HepG2 (cell line): ENCODE results near the gene PHLDB1. TPM values are rescaled to one million over a fixed set of nuclear protein-coding genes. Genes with fewer than 3 reads are reported as not detected.

Experiments
- ATAC-seq: fragments of 200-7000 bp; cut with Tn5 transposase; 3 replicates; pipeline ENCODE4 v1.9.1; 2020; ENCODE audit warnings: mild to moderate bottlenecking, moderate library complexity
- BruUV-seq: library from RNA; stranded (reverse); fragments of 400-500 nt; replicated peaks from 2 replicates; lab custom pipeline; 2021; lab: Mats Ljungman, UMichigan
- CTCF ChIA-PET: fragments of 300-600 bp; formaldehyde crosslinking; extraction: SDS; loops from one replicate; lab custom pipeline; 2021; ENCODE audit warnings: low total read pairs, inconsistent platforms, low intra/inter-chr PET ratio; lab: Yijun Ruan, JAX
- POLR2A ChIA-PET: fragments of 350-600 bp; sonication (Branson Sonifier 250); formaldehyde crosslinking; loops from one replicate; lab custom pipeline; 2020; ENCODE audit warnings: antibody characterized with exemption, inconsistent platforms; lab: Yijun Ruan, JAX
- DNase-seq: peaks from one replicate; pipeline ENCODE4 v3.0.0-alpha.2; 2015; ENCODE audit warnings: low spot score
- FAIRE-seq: peaks from 3 replicates; lab custom pipeline; 2011; peaks lifted over from hg19 to GRCh38; lab: Jason Lieb, UNC
- H2AFZ ChIP-seq: one replicate; pipeline ENCODE4 v1.6.1; 2011; ENCODE audit warnings: low read length, inconsistent platforms
- H3K27ac ChIP-seq: fragments of 300-600 bp; 3 replicates; pipeline ENCODE4 v1.8.0; 2011; ENCODE audit warnings: mixed run types, mild to moderate bottlenecking, mixed read lengths, low read length, inconsistent platforms; ENCODE audit not compliant: insufficient read depth; ENCODE audit errors: extremely low read length
- H3K27me3 ChIP-seq, 2 experiments: fragments of 200-600 bp in 1 of 2; 2 replicates in 1 of 2; 3 replicates in 1 of 2; pipeline versions ENCODE4 v1.6.0 to v1.8.0; 2011; ENCODE audit warnings: low read length in 2 of 2, mild to moderate bottlenecking in 2 of 2, moderate library complexity in 2 of 2, inconsistent platforms in 1 of 2; ENCODE audit not compliant: insufficient read depth in 2 of 2, control insufficient read depth in 1 of 2
- H3K36me3 ChIP-seq, 2 experiments: fragments of 200-600 bp in 1 of 2; replicated peaks in 1 of 2; 2 replicates in 1 of 2; 3 replicates in 1 of 2; pipeline versions ENCODE4 v1.5.1 to v1.8.0; 2011; ENCODE audit warnings: low read length in 2 of 2, inconsistent platforms in 1 of 2; ENCODE audit not compliant: insufficient read depth in 2 of 2, control insufficient read depth in 1 of 2
- H3K4me1 ChIP-seq: 2 replicates; pipeline ENCODE4 v1.5.1; 2012; ENCODE audit warnings: low read length, inconsistent platforms; ENCODE audit not compliant: insufficient read depth
- H3K4me2 ChIP-seq: 2 replicates; pipeline ENCODE4 v1.6.0; 2011; ENCODE audit warnings: low read depth, low read length, inconsistent platforms
- H3K4me3 ChIP-seq, 3 experiments: fragments of 200-600 bp in 1 of 3; sonication (generic), shearing (Covaris generic) in 1 of 3; replicated peaks in 1 of 3; 2 replicates each; pipeline ENCODE4 v1.5.1; 2011 to 2016; ENCODE audit warnings: low read length in 3 of 3, inconsistent platforms in 2 of 3, low read depth in 2 of 3, mild to moderate bottlenecking in 2 of 3, control low read depth in 1 of 3, mixed read lengths in 1 of 3; ENCODE audit not compliant: insufficient read depth in 1 of 3
- H3K79me2 ChIP-seq: one replicate; pipeline ENCODE4 v1.6.1; 2011; ENCODE audit warnings: low read length, inconsistent platforms; ENCODE audit not compliant: insufficient read depth
- H3K9ac ChIP-seq: 2 replicates; pipeline ENCODE4 v1.6.0; 2011; ENCODE audit warnings: mild to moderate bottlenecking, low read depth, low read length, inconsistent platforms; ENCODE audit not compliant: insufficient read depth
- H3K9me3 ChIP-seq: 2 replicates; pipeline ENCODE4 v1.5.1; 2012; ENCODE audit warnings: mild to moderate bottlenecking, low read length
- H4K20me1 ChIP-seq: 2 replicates; pipeline ENCODE4 v1.6.0; 2011; ENCODE audit warnings: inconsistent platforms, mild to moderate bottlenecking, low read length, moderate library complexity; ENCODE audit not compliant: insufficient read depth
- ARID5B ChIP-seq: IDR thresholded peaks from 2 replicates; pipeline ENCODE4 v1.4.0; 2020; ENCODE audit warnings: mild to moderate bottlenecking, missing genetic modification reagents
- CREM ChIP-seq, 2 experiments: sonication (generic) in 1 of 2; formaldehyde crosslinking in 1 of 2; IDR thresholded peaks; 2 replicates each; pipeline versions ENCODE4 v1.4.0 to v1.6.1; 2016 to 2020; ENCODE audit warnings: antibody characterized with exemption in 1 of 2, mild to moderate bottlenecking in 1 of 2, missing genetic modification reagents in 1 of 2
- DNMT1 ChIP-seq: sonication (generic); formaldehyde crosslinking; IDR thresholded peaks from 2 replicates; pipeline ENCODE4 v1.5.1; 2020; ENCODE audit warnings: mild to moderate bottlenecking, missing genetic modification reagents
- ETS1 ChIP-seq: sonication (generic); formaldehyde crosslinking; IDR thresholded peaks from 2 replicates; pipeline ENCODE4 v1.4.0; 2020; ENCODE audit warnings: missing genetic modification reagents
- HBP1 ChIP-seq: IDR thresholded peaks from 2 replicates; pipeline ENCODE4 v1.6.1; 2016; ENCODE audit warnings: low read depth, control low read depth
- JUN ChIP-seq: sonication (generic); formaldehyde crosslinking; IDR thresholded peaks from 2 replicates; pipeline ENCODE4 v1.4.0; 2020; ENCODE audit warnings: mild to moderate bottlenecking, missing genetic modification reagents
- ZFP37 ChIP-seq: sonication (generic); formaldehyde crosslinking; IDR thresholded peaks from 2 replicates; pipeline ENCODE4 v1.4.0; 2020; ENCODE audit warnings: missing genetic modification reagents, borderline replicate concordance
- WGBS: methylation state at CpG from one replicate; pipeline ENCODE4 v1.1.6; 2017; ENCODE audit warnings: low lambda C conversion rate; 5-methylcytosine and 5-hydroxymethylcytosine counted together
- in situ Hi-C: cut with HindIII; loops from 2 replicates; pipeline ENCODE4 v1.10.0; 2017; ENCODE audit warnings: low pct_unique_long_range_greater_than_20kb; ENCODE audit not compliant: extremely low pct_ligation_motif_present
- intact Hi-C: fragments of 100-400 bp; cut with micrococcal nuclease; formaldehyde crosslinking; loops from one replicate; pipeline ENCODE4 v1.10.0; 2022; ENCODE audit not compliant: unreplicated experiment
- polyA plus RNA-seq, 8 experiments: library from polyadenylated mRNA; depleted of rRNA in 3 of 8; stranded (reverse) in 7 of 8; unstranded in 1 of 8; fragments of >200 nt; fragmentation: Illumina TruSeq in 4 of 8; extraction: Trizol in 4 of 8; gene quantifications; 2 replicates each; pipeline versions ENCODE4 v1.2.1 to v1.2.3, GENCODE V29; 2011 to 2016; ENCODE audit warnings: low read depth in 4 of 8, missing spikeins in 1 of 8, mixed read lengths in 1 of 8; ENCODE audit not compliant: insufficient read depth in 1 of 8
- total RNA-seq, 5 experiments: library from RNA; depleted of rRNA; stranded (reverse); fragments of >200 nt; fragmentation: Illumina TruSeq; extraction: Trizol; gene quantifications; 2 replicates each; pipeline ENCODE4 v1.2.3, GENCODE V29; 2016; ENCODE audit warnings: low read depth in 1 of 5

Gene PHLDB1
- total and polyA plus RNA-seq, 2 of the 13 experiments (the other 11 are each of a cell fraction or from before 2014, with no cell fraction given): 13.8 to 14.2 TPM

- TF ChIP-seq CREM (IDR thresholded peaks at IDR 0.05) (no peak), CREM (CRISPR knock-in tag; IDR thresholded peaks at IDR 0.05) (no peak), ZFP37 (CRISPR knock-in tag) (no peak), DNMT1 (CRISPR knock-in tag) (no peak), JUN (CRISPR knock-in tag) (no peak), ETS1 (no peak), ARID5B (CRISPR knock-in tag) (no peak)
Measured at GRCh38 chr11:118560806-118561205, 46.6 kb upstream of the PHLDB1 start (continued).

- WGBS: 88% methylated on average over 5 of the region's 5 CpGs
- H3K9ac ChIP-seq: no peak overlapping the region
- ChIA-PET CTCF (interaction anchor here (0.7 kb wide), 1 partner anchor 29 kb away, joined by 3 read pairs; no protein-coding TSS in a partner anchor), POLR2A (interaction anchor here (1.0 kb wide), 1 partner anchor 32 kb away, joined by 3 read pairs; no protein-coding TSS in a partner anchor)
- no peaks in the 10 kb centered on the region; a peak in 1 of 5 replicates for H3K27me3 ChIP-seq
- H3K9me3 ChIP-seq: no peaks in the 10 kb centered on the region
- intact Hi-C loops (loop anchor here (10.0 kb wide), 1 partner anchor 80 kb away; no protein-coding TSS in a partner anchor), in situ Hi-C loops (loop anchor here (5.0 kb wide), 1 partner anchor 33 kb away; the partner anchor contains the start of gene TMEM25)
- DNase-seq: no peak
- H3K4me2 ChIP-seq: peak overlapping the region; percentile 50; the same call in 1 of the 2 replicates
- no peak overlapping the region for H3K27ac ChIP-seq
- no peak for ATAC-seq
- no peaks in the 10 kb centered on the region for H4K20me1 ChIP-seq
- TF ChIP-seq HBP1 (CRISPR knock-in tag): no peak
- no peak for FAIRE-seq
- H3K4me1 ChIP-seq: peaks cover 22% of the 10 kb centered on the region
- no peak overlapping the region for H2AFZ ChIP-seq
- BruUV-seq: no TSS peak
- no peak overlapping the region for H3K4me3 ChIP-seq
- H3K79me2 ChIP-seq: no peaks in the 10 kb centered on the region
- no peaks in the 10 kb centered on the region for H3K36me3 ChIP-seq
Measured at GRCh38 chr11:118565051-118565450, 42.4 kb upstream of the PHLDB1 start.
